ENCODE data around the gene ADAMTS8. TPM values are rescaled to one million over a fixed set of nuclear protein-coding genes. Genes with fewer than 3 reads are reported as not detected.

Gene ADAMTS8
- polyA plus RNA-seq: 2.9 TPM
- long read RNA-seq, donor 1, full-length matches to known transcripts: 2 of 2 reads
- long read RNA-seq, donor 1, partial matches to known transcripts: 0 of 2 reads
- long read RNA-seq, donor 1, other reads (novel, unspliced or antisense): 0 of 2 reads
- long read RNA-seq, donor 2, full-length matches to known transcripts: 1 of 1 reads
- long read RNA-seq, donor 2, partial matches to known transcripts: 0 of 1 reads
- long read RNA-seq, donor 2, other reads (novel, unspliced or antisense): 0 of 1 reads
- long read RNA-seq, donor 3: 0 reads
- long read RNA-seq, donor 4: 0 reads
- long read RNA-seq, donor 5: 0 reads
- long read RNA-seq, donor 6: 0 reads
- long read RNA-seq, donor 7: 0 reads
- long read RNA-seq, donor 8, partial matches to known transcripts: 0 of 1 reads
- long read RNA-seq, donor 8, other reads (novel, unspliced or antisense): 0 of 1 reads
- long read RNA-seq, donor 9: 0 reads
- long read RNA-seq, donor 10: 0 reads
- long read RNA-seq, donor 11: 0 reads

GRCh38 chr11:130428316-130429119, at the start of gene ADAMTS8:
Gene ADAMTS8, minus strand, starts transcription at chr11:130428609. Its CDS starts 323 bp downstream, at chr11:130428286.
- Histone ChIP-seq H3K9me3 (ENCODE audit: control insufficient read depth, low read depth, low read length) (no peaks in the 10 kb centered on the region), H3K4me3 (ENCODE audit: low read length) (peak within 1 kb of the TSS; percentile 23), H3K36me3 (ENCODE audit: control insufficient read depth, insufficient read depth, low read length) (no peaks in the 10 kb centered on the region), H3K27me3 (ENCODE audit: control insufficient read depth, insufficient read depth, low read length) (peaks cover 60% of the 10 kb centered on the region), H3K27ac (ENCODE audit: low read length) (no peak within 1 kb of the TSS), H3K4me1 (ENCODE audit: control insufficient read depth, insufficient read depth, low read length) (peaks cover 4% of the 10 kb centered on the region)
- peak in 1 of 2 donors; percentile 21 for DNase-seq
- WGBS (ENCODE audit: insufficient coverage, low lambda C conversion rate): no CpG with 5 or more reads among the region's 64 CpGs

GRCh38 chr11:130477586-130478203, 49.3 kb upstream of the ADAMTS8 start:
- H3K4me3 ChIP-seq (ENCODE audit: low read length): no peak overlapping the region
- H3K27ac ChIP-seq (ENCODE audit: low read length): no peak overlapping the region
- H3K4me1 ChIP-seq (ENCODE audit: control insufficient read depth, insufficient read depth, low read length): peaks cover 17% of the 10 kb centered on the region
- H3K27me3 ChIP-seq (ENCODE audit: control insufficient read depth, insufficient read depth, low read length): no peaks in the 10 kb centered on the region
- H3K9me3 ChIP-seq (ENCODE audit: control insufficient read depth, low read depth, low read length): no peaks in the 10 kb centered on the region
- H3K36me3 ChIP-seq (ENCODE audit: control insufficient read depth, insufficient read depth, low read length): peaks cover 17% of the 10 kb centered on the region
- DNase-seq: peak in 1 of 2 donors; percentile 29
- WGBS (ENCODE audit: insufficient coverage, low lambda C conversion rate): no CpG with 5 or more reads among the region's 6 CpGs

- Histone ChIP-seq H3K9me3 (ENCODE audit: control insufficient read depth, low read depth, low read length) (no peaks in the 10 kb centered on the region), H3K4me1 (ENCODE audit: control insufficient read depth, insufficient read depth, low read length) (peaks cover 17% of the 10 kb centered on the region), H3K27me3 (ENCODE audit: control insufficient read depth, insufficient read depth, low read length) (no peaks in the 10 kb centered on the region), H3K4me3 (ENCODE audit: low read length) (no peak overlapping the region), H3K27ac (ENCODE audit: low read length) (no peak overlapping the region), H3K36me3 (ENCODE audit: control insufficient read depth, insufficient read depth, low read length) (peaks cover 21% of the 10 kb centered on the region)
- WGBS (ENCODE audit: insufficient coverage, low lambda C conversion rate): 96% methylated on average over 4 of the region's 16 CpGs
- no peak for DNase-seq
These were observed 48.6 kb upstream of the ADAMTS8 start for GRCh38 chr11:130476922-130477491.

- H3K27ac ChIP-seq (ENCODE audit: low read length): no peak overlapping the region
- peaks cover 27% of the 10 kb centered on the region for H3K36me3 ChIP-seq (ENCODE audit: control insufficient read depth, insufficient read depth, low read length)
- H3K27me3 ChIP-seq (ENCODE audit: control insufficient read depth, insufficient read depth, low read length): no peaks in the 10 kb centered on the region
- no peak for DNase-seq
- H3K4me1 ChIP-seq (ENCODE audit: control insufficient read depth, insufficient read depth, low read length): peaks cover 17% of the 10 kb centered on the region
- no CpG with 5 or more reads among the region's 12 CpGs for WGBS (ENCODE audit: insufficient coverage, low lambda C conversion rate)
- H3K9me3 ChIP-seq (ENCODE audit: control insufficient read depth, low read depth, low read length): no peaks in the 10 kb centered on the region
- no peak overlapping the region for H3K4me3 ChIP-seq (ENCODE audit: low read length)
These were observed 48.0 kb upstream of the ADAMTS8 start for GRCh38 chr11:130476200-130476921.

GRCh38 chr11:130475426-130476053, 47.1 kb upstream of the ADAMTS8 start:
- H3K36me3 ChIP-seq (ENCODE audit: control insufficient read depth, insufficient read depth, low read length): peaks cover 34% of the 10 kb centered on the region
- no peak for DNase-seq
- no peaks in the 10 kb centered on the region for H3K9me3 ChIP-seq (ENCODE audit: control insufficient read depth, low read depth, low read length)
- H3K4me1 ChIP-seq (ENCODE audit: control insufficient read depth, insufficient read depth, low read length): peaks cover 17% of the 10 kb centered on the region
- H3K27ac ChIP-seq (ENCODE audit: low read length): no peak overlapping the region
- WGBS (ENCODE audit: insufficient coverage, low lambda C conversion rate): no CpG with 5 or more reads among the region's 10 CpGs
- no peaks in the 10 kb centered on the region for H3K27me3 ChIP-seq (ENCODE audit: control insufficient read depth, insufficient read depth, low read length)
- no peak overlapping the region for H3K4me3 ChIP-seq (ENCODE audit: low read length)

- Histone ChIP-seq H3K36me3 (ENCODE audit: control insufficient read depth, insufficient read depth, low read length) (peaks cover 35% of the 10 kb centered on the region), H3K9me3 (ENCODE audit: control insufficient read depth, low read depth, low read length) (no peaks in the 10 kb centered on the region), H3K27ac (ENCODE audit: low read length) (no peak overlapping the region), H3K4me1 (ENCODE audit: control insufficient read depth, insufficient read depth, low read length) (peaks cover 17% of the 10 kb centered on the region), H3K4me3 (ENCODE audit: low read length) (no peak overlapping the region), H3K27me3 (ENCODE audit: control insufficient read depth, insufficient read depth, low read length) (no peaks in the 10 kb centered on the region)
- WGBS (ENCODE audit: insufficient coverage, low lambda C conversion rate): no CpG with 5 or more reads among the region's 12 CpGs
- DNase-seq: no peak
These were observed 46.4 kb upstream of the ADAMTS8 start for GRCh38 chr11:130474637-130475400.

GRCh38 chr11:130473795-130474377, 45.5 kb upstream of the ADAMTS8 start:
- Histone ChIP-seq H3K27ac (ENCODE audit: low read length) (no peak overlapping the region), H3K9me3 (ENCODE audit: control insufficient read depth, low read depth, low read length) (no peaks in the 10 kb centered on the region), H3K27me3 (ENCODE audit: control insufficient read depth, insufficient read depth, low read length) (no peaks in the 10 kb centered on the region), H3K4me3 (ENCODE audit: low read length) (no peak overlapping the region), H3K36me3 (ENCODE audit: control insufficient read depth, insufficient read depth, low read length) (peaks cover 38% of the 10 kb centered on the region), H3K4me1 (ENCODE audit: control insufficient read depth, insufficient read depth, low read length) (peaks cover 17% of the 10 kb centered on the region)
- no peak for DNase-seq
- WGBS (ENCODE audit: insufficient coverage, low lambda C conversion rate): no CpG with 5 or more reads among the region's 21 CpGs

- Histone ChIP-seq H3K27me3 (ENCODE audit: control insufficient read depth, insufficient read depth, low read length) (no peaks in the 10 kb centered on the region), H3K4me1 (ENCODE audit: control insufficient read depth, insufficient read depth, low read length) (peaks cover 11% of the 10 kb centered on the region), H3K4me3 (ENCODE audit: low read length) (no peak overlapping the region), H3K27ac (ENCODE audit: low read length) (no peak overlapping the region), H3K9me3 (ENCODE audit: control insufficient read depth, low read depth, low read length) (no peaks in the 10 kb centered on the region), H3K36me3 (ENCODE audit: control insufficient read depth, insufficient read depth, low read length) (peaks cover 38% of the 10 kb centered on the region)
- no peak for DNase-seq
- no CpG with 5 or more reads among the region's 52 CpGs for WGBS (ENCODE audit: insufficient coverage, low lambda C conversion rate)
These were observed 44.8 kb upstream of the ADAMTS8 start for GRCh38 chr11:130473056-130473794.

Measured in large intestine (tissue), 12 donors.